ENCODE data around the gene VGLL4.
"Not testable (repeated sequence)": the region's sequence is repeated elsewhere in the genome, so short reads cannot be mapped to it uniquely, and the experiment has no call there.

DNA sequence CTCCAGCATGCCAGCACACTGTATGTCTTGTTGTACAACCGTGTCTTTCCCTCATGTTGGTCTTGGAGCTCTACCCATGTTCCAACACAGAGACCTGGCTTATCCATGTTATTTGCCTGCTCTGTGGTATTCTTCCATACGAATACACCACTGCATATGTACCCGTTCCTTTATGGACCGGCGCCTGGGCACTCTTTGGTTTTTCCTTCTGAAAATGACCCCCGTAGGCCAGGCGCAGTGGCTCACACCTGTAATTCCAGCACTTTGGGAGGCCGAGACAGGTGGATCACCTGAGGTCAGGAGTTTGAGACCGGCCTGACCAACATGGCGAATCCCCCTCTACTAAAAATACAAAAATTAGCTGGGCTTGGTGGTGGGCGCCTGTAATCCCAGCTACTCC, 71.1 kb downstream of the VGLL4 start:
- TF ChIP-seq, protein P1, sequence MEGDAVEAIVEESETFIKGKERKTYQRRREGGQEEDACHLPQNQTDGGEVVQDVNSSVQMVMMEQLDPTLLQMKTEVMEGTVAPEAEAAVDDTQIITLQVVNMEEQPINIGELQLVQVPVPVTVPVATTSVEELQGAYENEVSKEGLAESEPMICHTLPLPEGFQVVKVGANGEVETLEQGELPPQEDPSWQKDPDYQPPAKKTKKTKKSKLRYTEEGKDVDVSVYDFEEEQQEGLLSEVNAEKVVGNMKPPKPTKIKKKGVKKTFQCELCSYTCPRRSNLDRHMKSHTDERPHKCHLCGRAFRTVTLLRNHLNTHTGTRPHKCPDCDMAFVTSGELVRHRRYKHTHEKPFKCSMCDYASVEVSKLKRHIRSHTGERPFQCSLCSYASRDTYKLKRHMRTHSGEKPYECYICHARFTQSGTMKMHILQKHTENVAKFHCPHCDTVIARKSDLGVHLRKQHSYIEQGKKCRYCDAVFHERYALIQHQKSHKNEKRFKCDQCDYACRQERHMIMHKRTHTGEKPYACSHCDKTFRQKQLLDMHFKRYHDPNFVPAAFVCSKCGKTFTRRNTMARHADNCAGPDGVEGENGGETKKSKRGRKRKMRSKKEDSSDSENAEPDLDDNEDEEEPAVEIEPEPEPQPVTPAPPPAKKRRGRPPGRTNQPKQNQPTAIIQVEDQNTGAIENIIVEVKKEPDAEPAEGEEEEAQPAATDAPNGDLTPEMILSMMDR (IDR thresholded peaks at IDR 0.05) = not testable (repeated sequence)
- not testable (repeated sequence) for TF ChIP-seq EZH2 (IDR thresholded peaks at IDR 0.05)

Measured in neural progenitor cell (in vitro differentiated cells).